Measurements from ENCODE around the gene NCOA4. TPM values are rescaled to one million over a fixed set of nuclear protein-coding genes. Genes with fewer than 3 reads are reported as not detected.
"Not testable (repeated sequence)": the region's sequence is repeated elsewhere in the genome, so short reads cannot be mapped to it uniquely, and the experiment has no call there.

NCOA4 gene
- total RNA-seq, 1 experiment from 2014 or later: 61.7 TPM

GRCh38 chr10:45978554-45978953 lies 51.9 kb downstream of the NCOA4 start:
- DNase-seq; H3K4me3 ChIP-seq (ENCODE audit: low read length); H2AFZ ChIP-seq (ENCODE audit: low read length); CTCF ChIA-PET; H3K9me2 ChIP-seq (replicated peaks; ENCODE audit: low read length); POLR2A ChIA-PET (ENCODE audit: unreplicated experiment); BruUV-seq (replicated peaks); H3K27me3 ChIP-seq (ENCODE audit: low read length); H3F3A ChIP-seq (ENCODE audit: low read length, unreplicated experiment); intact Hi-C loops (cut with micrococcal nuclease); H3K36me3 ChIP-seq (ENCODE audit: low read depth, low read length); H3K4me2 ChIP-seq (ENCODE audit: low read length); ATAC-seq; H3K9me3 ChIP-seq (ENCODE audit: low read length); H4K20me1 ChIP-seq (ENCODE audit: low read length); H3K27ac ChIP-seq (ENCODE audit: low read length); H3K4me1 ChIP-seq (ENCODE audit: insufficient read depth, low read length); H3K9ac ChIP-seq (ENCODE audit: low read length): not testable (repeated sequence)
- H3K79me2 ChIP-seq (ENCODE audit: low read length): peaks cover 23% of the 10 kb centered on the region

- H3F3A ChIP-seq (ENCODE audit: low read length, unreplicated experiment); H3K36me3 ChIP-seq (ENCODE audit: low read depth, low read length); H3K27me3 ChIP-seq (ENCODE audit: low read length); H3K9me2 ChIP-seq (replicated peaks; ENCODE audit: low read length); ATAC-seq; H3K9ac ChIP-seq (ENCODE audit: low read length); CTCF ChIA-PET; intact Hi-C loops (cut with micrococcal nuclease); H4K20me1 ChIP-seq (ENCODE audit: low read length); DNase-seq; H3K27ac ChIP-seq (ENCODE audit: low read length); H3K4me1 ChIP-seq (ENCODE audit: insufficient read depth, low read length); H3K9me3 ChIP-seq (ENCODE audit: low read length); BruUV-seq (replicated peaks); H2AFZ ChIP-seq (ENCODE audit: low read length): not testable (repeated sequence)
- Histone ChIP-seq H3K4me3 (ENCODE audit: low read length) (peak overlapping the region; percentile 40), H3K79me2 (ENCODE audit: low read length) (peaks cover 63% of the 10 kb centered on the region), H3K4me2 (ENCODE audit: low read length) (peak overlapping the region; percentile 79; the same call in 1 of the 2 replicates)
- POLR2A ChIA-PET (ENCODE audit: unreplicated experiment): interaction anchor here (0.6 kb wide), 1 partner anchor 372 kb away, joined by 7 read pairs; no protein-coding TSS in a partner anchor
Observed at GRCh38 chr10:45974041-45974440, 56.4 kb downstream of the NCOA4 start.

GRCh38 chr10:45972813-45973169 lies 57.6 kb downstream of the NCOA4 start:
- not testable (repeated sequence) for H3K4me1 ChIP-seq (ENCODE audit: insufficient read depth, low read length)

GRCh38 chr10:45972106-45972812 lies 58.2 kb downstream of the NCOA4 start, which contains the start of gene TIMM23:
TIMM23 (plus strand) TSS chr10:45972489; CDS start chr10:45972625, 136 bp downstream.
- BruUV-seq (replicated peaks); CTCF ChIA-PET; H3K27ac ChIP-seq (ENCODE audit: low read length); H3K9me2 ChIP-seq (replicated peaks; ENCODE audit: low read length); H3K4me1 ChIP-seq (ENCODE audit: insufficient read depth, low read length); H3K9me3 ChIP-seq (ENCODE audit: low read length); POLR2A ChIA-PET (ENCODE audit: unreplicated experiment); intact Hi-C loops (cut with micrococcal nuclease); H3K27me3 ChIP-seq (ENCODE audit: low read length); H4K20me1 ChIP-seq (ENCODE audit: low read length); H3F3A ChIP-seq (ENCODE audit: low read length, unreplicated experiment); H3K36me3 ChIP-seq (ENCODE audit: low read depth, low read length): not testable (repeated sequence)
- Histone ChIP-seq H3K79me2 (ENCODE audit: low read length) (peaks cover 69% of the 10 kb centered on the region), H2AFZ (ENCODE audit: low read length) (peak within 1 kb of the TSS; percentile 64), H3K9ac (ENCODE audit: low read length) (peak within 1 kb of the TSS; percentile 85), H3K4me3 (ENCODE audit: low read length) (peak within 1 kb of the TSS; percentile 83), H3K4me2 (ENCODE audit: low read length) (peak within 1 kb of the TSS; percentile 81)
- ATAC-seq (peak; percentile 74), DNase-seq (peak; percentile 81)

More at GRCh38 chr10:45972813-45973169, 57.6 kb downstream of the NCOA4 start:
- H3K27ac ChIP-seq (ENCODE audit: low read length); DNase-seq; ATAC-seq; H4K20me1 ChIP-seq (ENCODE audit: low read length); H3K27me3 ChIP-seq (ENCODE audit: low read length); H3F3A ChIP-seq (ENCODE audit: low read length, unreplicated experiment); POLR2A ChIA-PET (ENCODE audit: unreplicated experiment); H3K36me3 ChIP-seq (ENCODE audit: low read depth, low read length); CTCF ChIA-PET; intact Hi-C loops (cut with micrococcal nuclease); H3K9me2 ChIP-seq (replicated peaks; ENCODE audit: low read length); H3K9me3 ChIP-seq (ENCODE audit: low read length): not testable (repeated sequence)
- Histone ChIP-seq H2AFZ (ENCODE audit: low read length) (peak overlapping the region; percentile 64; the same call in 1 of the 2 replicates), H3K79me2 (ENCODE audit: low read length) (peaks cover 68% of the 10 kb centered on the region), H3K9ac (ENCODE audit: low read length) (peak overlapping the region; percentile 85), H3K4me3 (ENCODE audit: low read length) (peak overlapping the region; percentile 83), H3K4me2 (ENCODE audit: low read length) (peak overlapping the region; percentile 79)
- BruUV-seq (replicated peaks): TSS peak; percentile 69

- Histone ChIP-seq H3K79me2 (ENCODE audit: low read length) (peaks cover 74% of the 10 kb centered on the region), H3K9ac (ENCODE audit: low read length) (peak overlapping the region; percentile 85), H3K4me2 (ENCODE audit: low read length) (peak overlapping the region; percentile 81), H2AFZ (ENCODE audit: low read length) (peak overlapping the region; percentile 48; the same call in 1 of the 2 replicates), H3K4me3 (ENCODE audit: low read length) (peak overlapping the region; percentile 83)
- H4K20me1 ChIP-seq (ENCODE audit: low read length); H3K9me2 ChIP-seq (replicated peaks; ENCODE audit: low read length); POLR2A ChIA-PET (ENCODE audit: unreplicated experiment); H3K9me3 ChIP-seq (ENCODE audit: low read length); CTCF ChIA-PET; H3K4me1 ChIP-seq (ENCODE audit: insufficient read depth, low read length); DNase-seq; H3K27ac ChIP-seq (ENCODE audit: low read length); H3K27me3 ChIP-seq (ENCODE audit: low read length); intact Hi-C loops (cut with micrococcal nuclease); H3K36me3 ChIP-seq (ENCODE audit: low read depth, low read length); H3F3A ChIP-seq (ENCODE audit: low read length, unreplicated experiment): not testable (repeated sequence)
- ATAC-seq: peak; percentile 49
- TSS peak; percentile 66 for BruUV-seq (replicated peaks)
Observed at GRCh38 chr10:45971742-45972105, 58.7 kb downstream of the NCOA4 start.

GRCh38 chr10:45971019-45971418 lies 59.4 kb downstream of the NCOA4 start:
- H3K27me3 ChIP-seq (ENCODE audit: low read length); DNase-seq; BruUV-seq (replicated peaks); H2AFZ ChIP-seq (ENCODE audit: low read length); H3K9me3 ChIP-seq (ENCODE audit: low read length); H3K9me2 ChIP-seq (replicated peaks; ENCODE audit: low read length); CTCF ChIA-PET; H3K36me3 ChIP-seq (ENCODE audit: low read depth, low read length); H3F3A ChIP-seq (ENCODE audit: low read length, unreplicated experiment); intact Hi-C loops (cut with micrococcal nuclease); H3K4me1 ChIP-seq (ENCODE audit: insufficient read depth, low read length); H4K20me1 ChIP-seq (ENCODE audit: low read length); POLR2A ChIA-PET (ENCODE audit: unreplicated experiment); ATAC-seq; H3K27ac ChIP-seq (ENCODE audit: low read length): not testable (repeated sequence)
- Histone ChIP-seq H3K79me2 (ENCODE audit: low read length) (peaks cover 78% of the 10 kb centered on the region), H3K4me2 (ENCODE audit: low read length) (peak overlapping the region; percentile 81), H3K9ac (ENCODE audit: low read length) (peak overlapping the region; percentile 85; the same call in 1 of the 2 replicates), H3K4me3 (ENCODE audit: low read length) (peak overlapping the region; percentile 83)
